ENCODE measurements around the gene AP1G2. TPM values are rescaled to one million over a fixed set of nuclear protein-coding genes. Genes with fewer than 3 reads are reported as not detected.
A peak's percentile ranks its signal among the peaks of the same experiment; 100 is the strongest.

Gene AP1G2
- total RNA-seq, 1 donor from 2014 or later = 40.5 TPM

DNA sequence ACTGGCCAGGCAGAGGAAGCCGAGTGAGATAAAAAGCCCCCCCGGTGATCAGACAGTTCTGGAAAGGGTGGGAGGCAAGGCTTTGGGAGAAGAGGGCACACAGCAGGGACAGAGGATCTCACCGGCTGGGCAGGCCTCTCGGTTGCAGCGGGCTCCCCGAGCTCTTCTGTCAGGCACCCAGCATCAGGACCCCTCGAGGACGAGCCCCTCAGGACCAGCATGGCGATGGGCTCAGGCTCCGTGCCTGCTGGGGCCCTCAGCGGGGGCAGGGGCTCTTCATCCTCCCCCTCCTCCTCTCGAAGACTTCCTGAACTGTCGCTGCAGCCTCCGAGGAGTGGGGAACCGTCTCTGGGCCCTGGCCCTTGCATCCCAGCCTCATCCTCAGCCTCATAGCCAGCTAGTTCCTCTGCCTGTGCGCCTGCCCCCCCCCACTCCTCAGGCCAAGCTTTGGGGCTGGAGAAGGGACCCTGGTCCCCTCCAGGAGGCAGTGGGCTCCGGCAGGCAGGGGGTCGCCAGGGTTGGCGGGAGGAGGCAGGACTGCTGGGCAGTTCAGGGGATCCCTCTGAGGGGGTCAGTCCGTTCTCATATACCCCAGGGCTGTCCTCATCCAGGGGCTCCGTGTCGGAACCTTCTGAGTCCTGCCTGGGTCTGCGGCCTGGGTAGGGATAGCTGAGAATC is 3.4 kb upstream of the AP1G2 start:
- FAIRE-seq (no peak), DNase-seq (ENCODE audit: low read depth) (no peak)
- no peak for TF ChIP-seq CTCF (IDR thresholded peaks at IDR 0.05; ENCODE audit: insufficient read depth, low read length, severe bottlenecking)
- Histone ChIP-seq H3K27me3 (ENCODE audit: control insufficient read depth, insufficient read depth, low read length) (peaks cover 3% of the 10 kb centered on the region), H3K36me3 (ENCODE audit: control insufficient read depth, insufficient read depth, low read length) (peaks cover 3% of the 10 kb centered on the region), H3K4me3 (ENCODE audit: low read depth, low read length) (no peak overlapping the region)

DNA sequence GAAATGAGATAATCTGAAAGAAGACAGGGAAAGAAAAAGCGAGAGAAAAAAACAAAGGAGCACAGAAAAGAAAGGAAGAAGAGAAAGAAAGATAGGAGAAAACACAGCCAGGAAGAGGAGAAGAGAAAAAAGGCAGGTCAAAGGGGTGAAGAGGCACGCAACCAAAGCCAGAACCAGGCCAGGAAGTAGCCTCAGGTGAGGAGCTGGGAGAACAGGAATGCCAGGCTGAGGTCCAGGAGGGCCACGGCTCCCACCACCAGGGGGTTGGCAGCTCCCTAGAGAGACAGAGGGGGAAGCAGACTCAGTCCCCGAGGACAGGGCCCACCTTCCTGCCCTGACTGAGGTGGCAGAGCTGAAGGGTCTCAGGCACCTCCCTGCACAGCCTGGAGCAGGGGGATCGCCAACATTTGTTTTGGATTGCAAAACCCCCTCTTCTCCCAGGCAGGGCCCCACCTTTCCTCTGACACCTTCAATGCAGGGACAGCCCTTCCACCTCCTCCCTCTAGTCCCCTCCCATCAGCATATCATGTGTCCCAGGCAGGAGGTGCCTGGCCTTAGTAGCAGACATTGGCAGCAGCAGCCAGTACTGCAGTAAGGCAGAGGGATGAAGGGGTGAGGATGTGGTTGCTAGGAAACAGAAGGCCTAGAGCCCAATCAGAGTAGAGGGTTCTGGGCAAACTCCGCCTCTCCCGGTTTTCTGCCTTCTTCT is 2.0 kb upstream of the AP1G2 start:
- no peak overlapping the region for H3K4me3 ChIP-seq (ENCODE audit: low read depth, low read length)
- TF ChIP-seq CTCF (IDR thresholded peaks at IDR 0.05; ENCODE audit: insufficient read depth, low read length, severe bottlenecking) = peak; percentile 48
- peaks cover 10% of the 10 kb centered on the region for H3K36me3 ChIP-seq (ENCODE audit: control insufficient read depth, insufficient read depth, low read length)
- FAIRE-seq (no peak), DNase-seq (ENCODE audit: low read depth) (peak; percentile 66)
- no peaks in the 10 kb centered on the region for H3K27me3 ChIP-seq (ENCODE audit: control insufficient read depth, insufficient read depth, low read length)

- H3K36me3 ChIP-seq (ENCODE audit: control insufficient read depth, insufficient read depth, low read length) = peaks cover 15% of the 10 kb centered on the region
- DNase-seq (ENCODE audit: low read depth) (no peak), FAIRE-seq (no peak)
Observed at GRCh38 chr14:23568600-23569331, 1.2 kb upstream of the AP1G2 start.

DNA sequence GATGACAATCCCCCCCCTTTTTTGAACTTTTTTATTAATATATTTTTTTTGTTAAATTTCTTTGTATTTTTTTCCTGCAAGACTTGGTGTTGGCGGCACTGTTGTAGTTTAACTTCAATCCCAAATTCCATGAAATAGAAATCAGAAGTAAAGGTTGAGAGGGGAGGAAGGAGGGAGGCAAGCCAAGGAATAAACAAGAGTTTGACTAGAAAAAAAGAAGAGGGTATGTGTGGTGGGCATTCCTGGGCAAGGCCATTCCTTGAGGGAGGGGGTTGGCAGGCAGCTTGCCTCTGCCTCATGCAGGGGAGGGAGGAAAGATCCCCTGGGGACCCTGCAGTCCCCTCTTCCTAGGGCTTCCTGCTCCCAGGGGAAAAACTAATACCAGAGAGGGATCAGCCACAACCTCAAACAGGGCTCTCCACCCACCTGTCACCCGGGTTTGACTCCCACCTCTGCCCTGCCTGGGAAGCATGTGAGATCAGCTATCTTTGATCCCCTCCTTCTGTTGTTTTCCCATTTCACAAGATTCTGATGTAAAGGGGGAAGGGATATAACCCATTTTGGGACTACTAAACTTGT is 519 bp upstream of the AP1G2 start:
- no peaks in the 10 kb centered on the region for H3K27me3 ChIP-seq (ENCODE audit: control insufficient read depth, insufficient read depth, low read length)
- H3K4me3 ChIP-seq (ENCODE audit: low read depth, low read length) = peak overlapping the region; percentile 63
- peaks cover 20% of the 10 kb centered on the region for H3K36me3 ChIP-seq (ENCODE audit: control insufficient read depth, insufficient read depth, low read length)
- no peak for TF ChIP-seq CTCF (IDR thresholded peaks at IDR 0.05; ENCODE audit: insufficient read depth, low read length, severe bottlenecking)
- no peak for DNase-seq (ENCODE audit: low read depth)
- no peak for FAIRE-seq

More at GRCh38 chr14:23568600-23569331, 1.2 kb upstream of the AP1G2 start:
- Histone ChIP-seq H3K27me3 (ENCODE audit: control insufficient read depth, insufficient read depth, low read length) (no peaks in the 10 kb centered on the region), H3K4me3 (ENCODE audit: low read depth, low read length) (no peak overlapping the region)
- peak; percentile 34 for TF ChIP-seq CTCF (IDR thresholded peaks at IDR 0.05; ENCODE audit: insufficient read depth, low read length, severe bottlenecking)

DNA sequence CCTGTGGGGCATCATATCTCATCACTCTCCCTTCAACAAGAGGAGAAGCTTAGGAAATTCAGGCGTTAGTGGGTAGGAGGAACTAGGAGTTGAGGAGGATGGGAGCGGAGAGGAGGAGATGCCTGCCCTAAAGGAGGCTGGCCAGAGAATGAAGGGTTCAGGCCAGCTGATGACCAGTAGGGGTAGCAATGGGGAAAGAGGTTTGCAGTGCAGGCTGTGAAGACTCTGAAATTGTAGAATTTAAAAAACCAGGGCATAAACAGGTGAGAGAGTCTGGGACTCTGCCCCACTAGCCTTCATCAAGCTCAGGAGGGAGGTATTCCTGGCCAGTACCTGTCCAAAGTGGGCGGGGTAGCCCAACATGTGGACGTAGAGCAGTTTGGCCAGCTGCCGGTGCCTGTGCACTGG is 809 bp downstream of the AP1G2 start:
- H3K36me3 ChIP-seq (ENCODE audit: control insufficient read depth, insufficient read depth, low read length) = peaks cover 25% of the 10 kb centered on the region
- no peaks in the 10 kb centered on the region for H3K27me3 ChIP-seq (ENCODE audit: control insufficient read depth, insufficient read depth, low read length)
- H3K4me3 ChIP-seq (ENCODE audit: low read depth, low read length) = peak overlapping the region; percentile 63
- no peak for TF ChIP-seq CTCF (IDR thresholded peaks at IDR 0.05; ENCODE audit: insufficient read depth, low read length, severe bottlenecking)
- FAIRE-seq = no peak
- no peak for DNase-seq (ENCODE audit: low read depth)
